IMR-90 (cell line): ENCODE data around the gene WNT6. TPM values are rescaled to one million over a fixed set of nuclear protein-coding genes. Genes with fewer than 3 reads are reported as not detected.

Experiments
- ATAC-seq: fragments of 200-7000 bp; cut with Tn5 transposase; 2 replicates; pipeline ENCODE4 v1.9.1; 2020; ENCODE audit warnings: low read depth, mild to moderate bottlenecking, moderate library complexity
- BruUV-seq: library from RNA; stranded (reverse); fragments of 400-500 nt; replicated peaks from 2 replicates; lab custom pipeline; 2021; lab: Mats Ljungman, UMichigan
- CTCF ChIA-PET: fragments of 300-600 bp; formaldehyde crosslinking; extraction: SDS; loops from one replicate; lab custom pipeline; 2021; ENCODE audit warnings: antibody characterized with exemption; lab: Yijun Ruan, JAX
- POLR2A ChIA-PET: fragments of 300-600 bp; sonication (Branson Sonifier 250); formaldehyde crosslinking; loops from one replicate; lab custom pipeline; 2022; ENCODE audit warnings: antibody characterized with exemption; ENCODE audit not compliant: unreplicated experiment; lab: Charles Lee
- DNase-seq: peaks from one replicate; pipeline ENCODE4 v3.0.0; 2013
- H2AFZ ChIP-seq: replicated peaks from 2 replicates; pipeline ENCODE3; 2013; ENCODE audit warnings: low read length, mild to moderate bottlenecking; ENCODE audit not compliant: poor library complexity
- H2AK5ac ChIP-seq: 2 replicates; pipeline ENCODE4 v1.6.1; 2013; ENCODE audit warnings: low read depth, low read length, inconsistent platforms
- H2AK9ac ChIP-seq: replicated peaks from 2 replicates; pipeline ENCODE3; 2013; ENCODE audit warnings: mild to moderate bottlenecking, low read depth, low read length, moderate library complexity; ENCODE audit not compliant: poor library complexity
- H2BK120ac ChIP-seq: 2 replicates; pipeline ENCODE4 v1.6.1; 2013; ENCODE audit warnings: low read depth, low read length, inconsistent platforms
- H2BK15ac ChIP-seq: 3 replicates; pipeline ENCODE4 v1.6.1; 2013; ENCODE audit warnings: low read depth, low read length, inconsistent platforms
- H2BK20ac ChIP-seq: 2 replicates; pipeline ENCODE4 v1.6.1; 2013; ENCODE audit warnings: low read depth, mild to moderate bottlenecking, inconsistent platforms, low read length, moderate library complexity
- H2BK5ac ChIP-seq: 2 replicates; pipeline ENCODE4 v1.6.1; 2013; ENCODE audit warnings: mild to moderate bottlenecking, low read depth, low read length, inconsistent platforms; ENCODE audit not compliant: poor library complexity, severe bottlenecking
- H3K14ac ChIP-seq: replicated peaks from 2 replicates; pipeline ENCODE4 v1.6.1; 2013; ENCODE audit warnings: low read depth, low read length, inconsistent platforms
- H3K18ac ChIP-seq: 2 replicates; pipeline ENCODE4 v1.6.1; 2013; ENCODE audit warnings: low read depth, low read length, control low read depth
- H3K23ac ChIP-seq: 2 replicates; pipeline ENCODE4 v1.6.1; 2013; ENCODE audit warnings: low read depth, low read length, inconsistent platforms
- H3K27ac ChIP-seq: 2 replicates; pipeline ENCODE4 v1.5.1; 2013; ENCODE audit warnings: mild to moderate bottlenecking, control low read depth, low read length; ENCODE audit not compliant: insufficient read depth
- H3K27me3 ChIP-seq: 2 replicates; pipeline ENCODE4 v1.6.1; 2013; ENCODE audit warnings: low read length; ENCODE audit not compliant: control insufficient read depth, insufficient read depth
- H3K36me3 ChIP-seq: 2 replicates; pipeline ENCODE4 v1.6.1; 2013; ENCODE audit warnings: low read length, mixed read lengths; ENCODE audit not compliant: control insufficient read depth, insufficient read depth
- H3K4ac ChIP-seq: 2 replicates; pipeline ENCODE4 v1.6.1; 2013; ENCODE audit warnings: low read depth, low read length, inconsistent platforms
- H3K4me1 ChIP-seq: 2 replicates; pipeline ENCODE4 v1.6.1; 2013; ENCODE audit warnings: low read length, mixed read lengths; ENCODE audit not compliant: control insufficient read depth, insufficient read depth
- H3K4me2 ChIP-seq: 2 replicates; pipeline ENCODE4 v1.6.1; 2013; ENCODE audit warnings: low read depth, mild to moderate bottlenecking, control low read depth, low read length, moderate library complexity
- H3K4me3 ChIP-seq: 2 replicates; pipeline ENCODE4 v1.5.1; 2013; ENCODE audit warnings: low read depth, mild to moderate bottlenecking, control low read depth, low read length, moderate library complexity; ENCODE audit not compliant: insufficient read depth
- H3K56ac ChIP-seq: 2 replicates; pipeline ENCODE4 v1.6.1; 2013; ENCODE audit warnings: low read length, inconsistent platforms; ENCODE audit not compliant: insufficient read depth; ENCODE audit errors: extremely low read depth
- H3K79me1 ChIP-seq, 2 experiments: 2 replicates each; pipeline ENCODE4 v1.6.1; 2013; ENCODE audit warnings: low read length in 2 of 2, inconsistent platforms in 1 of 2, low read depth in 1 of 2
- H3K9ac ChIP-seq: 2 replicates; pipeline ENCODE4 v1.6.1; 2013; ENCODE audit warnings: low read depth, low read length, control low read depth
- H3K9me1 ChIP-seq: 2 replicates; pipeline ENCODE4 v1.6.1; 2013; ENCODE audit warnings: low read length, inconsistent platforms; ENCODE audit not compliant: insufficient read depth
- H3K9me3 ChIP-seq: 2 replicates; pipeline ENCODE4 v1.6.1; 2013; ENCODE audit warnings: low read length; ENCODE audit not compliant: control insufficient read depth, insufficient read depth
- H4K20me1 ChIP-seq: 2 replicates; pipeline ENCODE4 v1.6.1; 2013; ENCODE audit warnings: low read length, inconsistent platforms; ENCODE audit not compliant: insufficient read depth
- H4K5ac ChIP-seq: 2 replicates; pipeline ENCODE4 v1.6.1; 2013; ENCODE audit warnings: mild to moderate bottlenecking, low read depth, low read length, control low read depth
- H4K8ac ChIP-seq, 2 experiments: 2 replicates each; pipeline ENCODE4 v1.6.1; 2013; ENCODE audit warnings: low read depth in 2 of 2, low read length in 2 of 2, control low read depth in 1 of 2, inconsistent platforms in 1 of 2
- H4K91ac ChIP-seq: 2 replicates; pipeline ENCODE4 v1.6.1; 2013; ENCODE audit warnings: low read depth, low read length, inconsistent platforms; ENCODE audit not compliant: insufficient read depth
- BHLHE40 ChIP-seq: fragments of 150-350 bp; IDR thresholded peaks from 2 replicates; pipeline ENCODE4 v1.6.1; 2016; ENCODE audit warnings: mild to moderate bottlenecking, low read depth, low read length
- CEBPB ChIP-seq: IDR thresholded peaks from 2 replicates; pipeline ENCODE4 v1.6.1; 2012; ENCODE audit warnings: low read depth, low read length, improper control_type of control experiment
- CHD1 ChIP-seq: IDR thresholded peaks from 2 replicates; pipeline ENCODE4 v1.6.1; 2012; ENCODE audit warnings: low read depth, low read length, improper control_type of control experiment
- CTCF ChIP-seq: conservative IDR thresholded peaks from 2 replicates; pipeline ENCODE4 v1.5.1; 2012; ENCODE audit warnings: mild to moderate bottlenecking, low read depth, low read length, improper control_type of control experiment
- ELK1 ChIP-seq: fragments of 150-350 bp; IDR thresholded peaks from 2 replicates; pipeline ENCODE4 v1.6.1; 2016; ENCODE audit warnings: low read depth, mild to moderate bottlenecking, low read length, moderate library complexity, borderline replicate concordance
- FOS ChIP-seq: fragments of 150-350 bp; IDR thresholded peaks from 2 replicates; pipeline ENCODE4 v1.6.1; 2016; ENCODE audit warnings: low read depth, low read length
- MAFK ChIP-seq: IDR thresholded peaks from 2 replicates; pipeline ENCODE4 v1.6.1; 2012; ENCODE audit warnings: low read depth, low read length, improper control_type of control experiment
- MAZ ChIP-seq: IDR thresholded peaks from 2 replicates; pipeline ENCODE4 v1.6.1; 2012; ENCODE audit warnings: low read depth, mild to moderate bottlenecking, low read length, improper control_type of control experiment, moderate library complexity, borderline replicate concordance
- MXI1 ChIP-seq: IDR thresholded peaks from 2 replicates; pipeline ENCODE4 v1.6.1; 2012; ENCODE audit warnings: low read depth, mild to moderate bottlenecking, low read length, moderate library complexity, borderline replicate concordance
- NFE2L2 ChIP-seq: fragments of 150-350 bp; IDR thresholded peaks from 2 replicates; pipeline ENCODE4 v1.6.1; 2016; ENCODE audit warnings: low read depth, mild to moderate bottlenecking, low read length
- POLR2A ChIP-seq: IDR thresholded peaks from 2 replicates; pipeline ENCODE4 v1.6.1; 2012; ENCODE audit warnings: mild to moderate bottlenecking, low read depth, low read length
- RAD21 ChIP-seq: IDR thresholded peaks from 2 replicates; pipeline ENCODE4 v1.6.1; 2012; ENCODE audit warnings: low read length, improper control_type of control experiment
- RCOR1 ChIP-seq: IDR thresholded peaks from 2 replicates; pipeline ENCODE4 v1.6.1; 2012; ENCODE audit warnings: mild to moderate bottlenecking, low read length, improper control_type of control experiment; ENCODE audit not compliant: insufficient replicate concordance
- RFX5 ChIP-seq: IDR thresholded peaks from 2 replicates; pipeline ENCODE4 v1.8.0; 2012; ENCODE audit warnings: low read depth, mild to moderate bottlenecking, low read length, moderate library complexity
- SMC3 ChIP-seq: fragments of 150-350 bp; IDR thresholded peaks from 2 replicates; pipeline ENCODE4 v1.6.1; 2016; ENCODE audit warnings: low read depth, mild to moderate bottlenecking, antibody characterized with exemption, low read length, moderate library complexity
- USF2 ChIP-seq: fragments of 150-350 bp; IDR thresholded peaks from 2 replicates; pipeline ENCODE4 v1.6.1; 2017; ENCODE audit warnings: mild to moderate bottlenecking, antibody characterized with exemption, low read length, low read depth
- WGBS, 2 experiments: methylation state at CpG; one replicate each; pipeline versions ENCODE4 v1.1.5 to v1.1.7; 2013; ENCODE audit warnings: missing lambda C conversion rate in 2 of 2; ENCODE audit not compliant: insufficient read length in 1 of 2; ENCODE audit errors: extremely low coverage in 2 of 2; 5-methylcytosine and 5-hydroxymethylcytosine counted together
- dilution Hi-C: fragments of 300-500 bp; cut with HindIII; formaldehyde crosslinking; loops from one replicate; pipeline ENCODE4 v1.14.3; 2018; ENCODE audit warnings: low sequenced_read_pairs; ENCODE audit not compliant: unreplicated experiment
- in situ Hi-C: fragments of 300-500 bp; cut with MboI; formaldehyde crosslinking; loops from 3 replicates; pipeline ENCODE4 v1.14.3; 2019; ENCODE audit warnings: low sequenced_read_pairs, inconsistent platforms, mixed read lengths
- intact Hi-C: fragments of 100-400 bp; cut with micrococcal nuclease; formaldehyde crosslinking; loops from 2 replicates; pipeline ENCODE4 v1.10.0; 2022
- polyA plus RNA-seq, 3 experiments: library from polyadenylated mRNA; depleted of rRNA; stranded (reverse); fragments of >200 nt; gene quantifications; 2 replicates each; pipeline ENCODE4 v1.2.3, GENCODE V29; 2012; ENCODE audit warnings: low replicate concordance in 1 of 3
- total RNA-seq: library from RNA; depleted of rRNA; stranded (reverse); fragments of >200 nt; gene quantifications from 2 replicates; pipeline ENCODE4 v1.2.3, GENCODE V29; 2012

WNT6 gene
- total and polyA plus RNA-seq, 2 of the 4 experiments (the other 2 are of a cell fraction): not detected

GRCh38 chr2:218890369-218890768, 30.8 kb downstream of the WNT6 start:
- dilution Hi-C loops: no loop called here
- Histone ChIP-seq H2AK5ac (no peak overlapping the region), H3K23ac (no peak overlapping the region), H3K9me3 (no peaks in the 10 kb centered on the region; the same call in 1 of the 2 replicates), H3K18ac (no peak overlapping the region), H3K4ac (no peak overlapping the region), H3K27ac (no peak overlapping the region), H2BK5ac (no peak overlapping the region), H3K27me3 (peaks cover 77% of the 10 kb centered on the region), H3K9me1 (no peaks in the 10 kb centered on the region), H2AK9ac (no peak overlapping the region), H2BK20ac (no peak overlapping the region), H2BK120ac (no peak overlapping the region), H4K20me1 (peaks cover 4% of the 10 kb centered on the region; the same call in 1 of the 2 replicates), H4K91ac (no peak overlapping the region), H3K4me2 (no peak overlapping the region), H4K5ac (no peak overlapping the region), H3K4me1 (peaks cover 5% of the 10 kb centered on the region; the same call in 1 of the 2 replicates), H2BK15ac (no peak overlapping the region), H3K79me1 (no peaks in the 10 kb centered on the region), H4K8ac (no peak overlapping the region), H3K36me3 (no peaks in the 10 kb centered on the region), H3K4me3 (no peak overlapping the region), H3K14ac (no peak overlapping the region), H3K9ac (no peak overlapping the region), H3K56ac (no peak overlapping the region), H2AFZ (no peak overlapping the region)
- ATAC-seq (no peak), DNase-seq (no peak)
- intact Hi-C loops: no loop called here
- POLR2A ChIA-PET: no interaction called here
- BruUV-seq: no TSS peak
- 20% methylated on average over 1 of the region's 3 CpGs; no CpG with 5 or more reads in 1 of the 2 experiments for WGBS, 2 experiments
- TF ChIP-seq CHD1 (no peak), POLR2A (no peak), CEBPB (no peak), RAD21 (no peak), CTCF (no peak), MAZ (no peak), RFX5 (no peak), USF2 (no peak), BHLHE40 (no peak), NFE2L2 (no peak), FOS (no peak), MAFK (no peak), SMC3 (no peak), MXI1 (no peak), ELK1 (no peak), RCOR1 (no peak)
- CTCF ChIA-PET: no interaction called here
- in situ Hi-C loops: no loop called here
